ENCODE measurements around the gene SRC.
"Not testable (repeated sequence)": the region's sequence is repeated elsewhere in the genome, so short reads cannot be mapped to it uniquely, and the experiment has no call there.

- TF ChIP-seq POLR2A (IDR thresholded peaks at IDR 0.05; ENCODE audit: low read length); GATA1 (IDR thresholded peaks at IDR 0.05; ENCODE audit: low read depth, low read length): not testable (repeated sequence)
Observed at GRCh38 chr20:37371845-37372244, 25.9 kb downstream of the SRC start.

All from erythroblast (primary cell).